Neuron (in vitro differentiated cells): ENCODE measurements around the gene JAK1.
"Not testable (repeated sequence)": the region's sequence is repeated elsewhere in the genome, so short reads cannot be mapped to it uniquely, and the experiment has no call there.

Source experiments
- H2AFZ ChIP-seq: one replicate; pipeline ENCODE4 v1.6.1; 2013; ENCODE audit warnings: low read depth, mild to moderate bottlenecking, inconsistent platforms, low read length, moderate library complexity
- H3K27me3 ChIP-seq: one replicate; pipeline ENCODE4 v1.6.1; 2013; ENCODE audit warnings: low read length; ENCODE audit not compliant: insufficient read depth
- H3K36me3 ChIP-seq: one replicate; pipeline ENCODE4 v1.6.1; 2013; ENCODE audit warnings: low read length; ENCODE audit not compliant: insufficient read depth
- H3K4me1 ChIP-seq: one replicate; pipeline ENCODE4 v1.6.1; 2013; ENCODE audit warnings: low read length; ENCODE audit not compliant: insufficient read depth
- H3K4me3 ChIP-seq: 2 replicates; pipeline ENCODE4 v1.5.1; 2013; ENCODE audit warnings: mild to moderate bottlenecking, low read length, moderate library complexity
- H3K9me3 ChIP-seq: one replicate; pipeline ENCODE4 v1.6.1; 2013; ENCODE audit warnings: low read length

The JAK1 gene

DNA sequence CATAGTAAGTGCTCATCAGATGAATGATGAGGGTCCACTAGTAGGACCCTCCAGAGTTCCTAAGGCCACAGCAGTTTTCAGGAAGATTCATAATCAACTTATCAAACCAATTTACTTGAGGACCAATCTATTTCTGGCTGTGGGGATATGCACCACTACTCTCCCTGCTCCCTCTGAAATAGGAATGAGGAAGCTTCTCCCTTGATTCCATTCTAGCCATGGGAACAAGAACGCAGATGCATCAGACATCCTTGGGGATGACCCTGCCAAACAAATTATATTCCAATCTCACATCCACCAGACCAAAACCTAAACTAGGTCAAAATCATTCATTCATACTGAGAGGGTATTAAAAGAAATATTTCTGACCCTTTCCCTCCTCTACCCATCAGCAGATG, 31.5 kb downstream of the JAK1 start:
- Histone ChIP-seq H3K27me3 (no peaks in the 10 kb centered on the region), H3K36me3 (no peaks in the 10 kb centered on the region), H3K4me1 (peaks cover 8% of the 10 kb centered on the region), H3K9me3 (no peaks in the 10 kb centered on the region), H2AFZ (no peak overlapping the region), H3K4me3 (no peak overlapping the region)

DNA sequence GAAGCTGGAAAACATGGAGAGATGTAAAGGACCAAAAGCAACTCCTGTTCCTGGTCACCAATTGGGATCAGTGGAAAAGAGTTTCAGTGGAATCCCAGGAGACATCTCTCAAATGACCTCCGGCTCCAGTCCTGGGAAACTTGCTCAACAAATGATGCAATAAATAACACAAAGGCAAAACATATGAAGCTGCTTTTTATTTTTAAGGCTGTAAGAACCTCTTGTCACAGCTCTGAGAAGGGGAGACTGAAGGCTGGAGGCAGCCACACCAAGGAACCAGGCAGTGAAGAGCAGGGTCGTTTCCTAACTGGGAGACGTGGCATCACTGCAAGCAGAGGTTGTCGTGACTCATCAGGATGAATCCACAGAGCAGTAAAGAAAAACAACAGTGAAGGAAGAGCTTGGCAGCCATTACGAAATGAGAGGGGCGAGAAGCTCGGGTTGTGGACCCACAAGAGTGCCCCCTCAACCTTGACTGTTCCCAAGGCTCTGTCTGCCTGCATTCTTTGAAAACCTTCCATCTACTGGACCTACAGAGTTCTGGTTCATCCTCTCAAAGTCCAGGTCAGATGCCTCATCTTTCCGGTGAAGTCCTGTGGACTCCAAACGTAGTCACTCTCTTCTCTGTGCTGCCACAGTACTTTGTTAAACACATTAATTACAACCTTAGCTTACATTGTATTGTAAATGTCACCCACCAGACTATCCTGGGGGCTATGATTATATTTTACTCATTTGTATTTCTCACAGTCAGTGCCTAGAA, 32.1 kb downstream of the JAK1 start:
- H3K4me3 ChIP-seq: no peak overlapping the region
- H2AFZ ChIP-seq: no peak overlapping the region
- H3K9me3 ChIP-seq: no peaks in the 10 kb centered on the region
- H3K4me1 ChIP-seq: peaks cover 8% of the 10 kb centered on the region
- no peaks in the 10 kb centered on the region for H3K36me3 ChIP-seq
- no peaks in the 10 kb centered on the region for H3K27me3 ChIP-seq

DNA sequence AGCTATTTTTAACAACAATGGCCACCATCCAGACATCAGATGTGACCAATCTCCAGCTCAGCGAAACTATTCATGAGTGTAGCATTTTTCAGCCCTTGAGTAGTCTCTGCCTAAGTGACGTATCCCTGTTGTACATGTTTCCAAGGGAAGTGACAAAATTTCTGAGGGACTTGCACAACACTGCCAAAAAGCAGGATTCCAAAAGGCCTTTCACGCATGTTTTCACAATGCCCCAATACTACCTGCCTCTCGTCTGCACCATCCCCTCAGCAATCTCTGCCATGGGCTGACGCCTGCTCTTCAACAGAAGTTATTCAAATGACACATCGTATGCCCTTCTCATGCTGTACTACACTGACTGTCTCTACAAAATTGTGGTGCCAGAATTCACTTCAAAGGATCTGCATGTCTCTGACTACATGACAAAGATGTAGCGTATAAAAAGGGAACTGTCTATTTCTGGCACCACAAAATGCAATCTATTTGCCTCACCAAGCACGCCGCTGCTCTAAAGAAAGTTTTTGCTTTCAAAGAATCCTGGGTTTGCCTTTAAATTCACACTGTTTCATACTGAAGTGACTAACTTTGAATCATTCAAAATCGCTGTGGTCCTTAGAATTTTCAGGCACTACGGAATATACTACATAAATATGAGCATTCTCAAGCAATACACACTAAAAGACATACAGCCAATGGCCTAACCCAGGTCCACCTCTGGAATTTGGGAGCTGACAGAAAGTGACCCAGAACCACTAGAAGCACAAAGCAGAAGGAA, 32.9 kb downstream of the JAK1 start:
- Histone ChIP-seq H3K4me1 (peaks cover 8% of the 10 kb centered on the region), H3K36me3 (no peaks in the 10 kb centered on the region), H3K9me3 (no peaks in the 10 kb centered on the region), H2AFZ (no peak overlapping the region), H3K27me3 (no peaks in the 10 kb centered on the region), H3K4me3 (no peak overlapping the region)

DNA sequence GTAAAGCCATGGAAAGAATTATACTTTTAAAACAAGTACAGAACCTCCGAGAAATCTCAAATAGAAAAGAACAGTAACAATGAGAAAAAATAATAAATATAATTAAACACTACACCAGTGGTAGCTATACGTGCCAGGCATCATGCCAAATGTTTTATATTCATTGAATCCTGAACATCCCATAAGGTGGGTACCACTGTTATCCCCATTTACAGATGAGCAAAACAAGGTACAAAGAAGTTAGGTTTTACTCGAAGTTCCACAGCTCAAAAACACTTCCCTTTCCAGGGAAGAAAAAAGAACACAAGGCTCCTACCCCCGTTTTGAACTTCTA, 33.4 kb downstream of the JAK1 start:
- Histone ChIP-seq H3K36me3 (no peaks in the 10 kb centered on the region), H3K27me3 (no peaks in the 10 kb centered on the region), H3K4me3 (no peak overlapping the region), H3K4me1 (peaks cover 8% of the 10 kb centered on the region), H2AFZ (no peak overlapping the region), H3K9me3 (no peaks in the 10 kb centered on the region)

DNA sequence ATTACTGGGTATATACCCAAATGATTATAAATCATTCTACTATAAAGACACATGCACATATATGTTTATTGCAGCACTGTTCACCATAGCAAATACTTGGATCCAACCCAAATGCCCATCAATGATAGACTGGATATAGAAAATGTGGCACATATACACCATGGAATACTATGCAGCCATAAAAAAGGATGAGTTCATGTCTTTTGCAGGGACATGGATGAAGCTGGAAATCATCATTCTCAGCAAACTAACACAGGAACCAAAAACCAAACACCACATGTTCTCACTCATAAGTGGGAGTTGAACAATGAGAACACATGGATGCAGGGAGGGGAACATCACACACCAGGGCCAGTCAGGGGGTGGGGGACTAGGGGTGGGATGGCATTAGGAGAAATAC, 35.7 kb downstream of the JAK1 start:
- H3K36me3 ChIP-seq, H2AFZ ChIP-seq, H3K9me3 ChIP-seq, H3K4me1 ChIP-seq, H3K4me3 ChIP-seq, H3K27me3 ChIP-seq: not testable (repeated sequence)

- Histone ChIP-seq H3K36me3 (no peaks in the 10 kb centered on the region), H3K9me3 (no peaks in the 10 kb centered on the region), H3K4me3 (no peak overlapping the region), H3K27me3 (no peaks in the 10 kb centered on the region), H3K4me1 (peaks cover 8% of the 10 kb centered on the region), H2AFZ (no peak overlapping the region)
These were observed 37.1 kb downstream of the JAK1 start for GRCh38 chr1:64929221-64929620.

DNA sequence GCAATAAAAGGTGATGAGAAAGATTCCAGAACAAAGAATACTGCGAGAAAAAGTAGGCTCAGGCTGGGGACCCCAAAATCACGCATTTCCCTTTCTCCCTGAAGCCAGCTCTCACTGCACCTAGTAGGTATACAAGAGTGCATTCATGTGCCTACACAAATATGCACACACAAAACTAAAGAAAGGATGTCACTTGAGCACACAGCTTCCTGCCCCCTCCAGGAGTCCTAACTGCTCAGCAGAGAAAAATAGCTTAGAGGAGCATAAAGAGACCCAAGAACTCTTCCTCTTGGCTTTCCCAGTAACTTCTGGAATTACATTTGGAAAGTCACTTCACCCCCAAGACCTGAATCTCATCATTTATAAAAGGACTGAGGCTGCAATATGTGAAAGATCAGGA, 38.0 kb downstream of the JAK1 start:
- no peak overlapping the region for H3K4me3 ChIP-seq
- no peaks in the 10 kb centered on the region for H3K9me3 ChIP-seq
- peaks cover 2% of the 10 kb centered on the region for H3K4me1 ChIP-seq
- H3K27me3 ChIP-seq: no peaks in the 10 kb centered on the region
- H2AFZ ChIP-seq: no peak overlapping the region
- no peaks in the 10 kb centered on the region for H3K36me3 ChIP-seq

DNA sequence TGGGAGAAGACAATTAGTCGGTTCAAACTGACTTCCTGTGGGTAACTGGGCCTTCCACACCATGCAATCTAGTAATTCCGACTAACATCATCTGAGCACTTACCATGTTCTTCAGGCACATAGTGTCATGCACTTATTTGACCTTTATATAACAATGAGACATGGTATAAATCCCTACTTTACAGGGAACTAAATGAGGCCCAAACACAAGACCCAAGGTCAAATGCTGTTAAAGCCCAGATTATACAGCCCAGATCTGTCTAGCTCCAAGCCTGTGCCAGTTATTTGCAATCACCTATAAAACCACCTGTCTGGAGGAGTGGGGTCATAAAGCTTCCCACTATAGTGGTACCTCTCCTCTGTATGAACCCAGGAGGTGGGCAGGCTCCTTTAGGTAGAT, 40.8 kb downstream of the JAK1 start:
- H3K4me1 ChIP-seq: no peaks in the 10 kb centered on the region
- no peaks in the 10 kb centered on the region for H3K27me3 ChIP-seq
- H3K36me3 ChIP-seq: no peaks in the 10 kb centered on the region

GRCh38 chr1:64923294-64923718, 43.0 kb downstream of the JAK1 start:
- no peaks in the 10 kb centered on the region for H3K9me3 ChIP-seq

More for the DNA sequence above, 40.8 kb downstream of the JAK1 start:
- Histone ChIP-seq H2AFZ (no peak overlapping the region), H3K4me3 (no peak overlapping the region), H3K9me3 (no peaks in the 10 kb centered on the region)

GRCh38 chr1:64922336-64922735, 44.0 kb downstream of the JAK1 start:
- Histone ChIP-seq H3K9me3 (no peaks in the 10 kb centered on the region), H2AFZ (no peak overlapping the region), H3K4me1 (no peaks in the 10 kb centered on the region), H3K27me3 (no peaks in the 10 kb centered on the region), H3K4me3 (no peak overlapping the region), H3K36me3 (no peaks in the 10 kb centered on the region)

More at GRCh38 chr1:64923294-64923718, 43.0 kb downstream of the JAK1 start:
- Histone ChIP-seq H3K36me3 (no peaks in the 10 kb centered on the region), H3K4me3 (no peak overlapping the region), H2AFZ (no peak overlapping the region), H3K4me1 (no peaks in the 10 kb centered on the region), H3K27me3 (no peaks in the 10 kb centered on the region)

DNA sequence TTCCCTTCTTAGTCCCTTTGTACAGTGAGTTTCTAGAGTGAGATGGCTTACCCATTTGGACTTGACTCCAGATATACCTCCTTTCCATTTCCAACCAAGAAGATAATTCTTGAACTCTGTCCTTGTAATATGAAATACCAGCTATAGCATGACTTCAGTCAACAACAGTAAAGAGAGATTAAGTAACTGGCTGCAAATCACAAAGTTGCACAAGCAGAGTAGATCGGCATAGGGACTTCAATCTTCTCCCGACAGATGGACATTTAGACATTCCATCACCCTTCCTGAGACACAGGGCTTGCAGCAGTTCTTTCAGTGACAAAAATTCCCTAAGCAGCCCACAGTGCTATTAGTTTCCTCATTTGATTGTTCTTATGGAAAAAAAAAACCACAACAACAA, 44.6 kb downstream of the JAK1 start:
- Histone ChIP-seq H3K4me1 (no peaks in the 10 kb centered on the region), H2AFZ (no peak overlapping the region), H3K4me3 (no peak overlapping the region), H3K27me3 (no peaks in the 10 kb centered on the region), H3K36me3 (no peaks in the 10 kb centered on the region), H3K9me3 (no peaks in the 10 kb centered on the region)

DNA sequence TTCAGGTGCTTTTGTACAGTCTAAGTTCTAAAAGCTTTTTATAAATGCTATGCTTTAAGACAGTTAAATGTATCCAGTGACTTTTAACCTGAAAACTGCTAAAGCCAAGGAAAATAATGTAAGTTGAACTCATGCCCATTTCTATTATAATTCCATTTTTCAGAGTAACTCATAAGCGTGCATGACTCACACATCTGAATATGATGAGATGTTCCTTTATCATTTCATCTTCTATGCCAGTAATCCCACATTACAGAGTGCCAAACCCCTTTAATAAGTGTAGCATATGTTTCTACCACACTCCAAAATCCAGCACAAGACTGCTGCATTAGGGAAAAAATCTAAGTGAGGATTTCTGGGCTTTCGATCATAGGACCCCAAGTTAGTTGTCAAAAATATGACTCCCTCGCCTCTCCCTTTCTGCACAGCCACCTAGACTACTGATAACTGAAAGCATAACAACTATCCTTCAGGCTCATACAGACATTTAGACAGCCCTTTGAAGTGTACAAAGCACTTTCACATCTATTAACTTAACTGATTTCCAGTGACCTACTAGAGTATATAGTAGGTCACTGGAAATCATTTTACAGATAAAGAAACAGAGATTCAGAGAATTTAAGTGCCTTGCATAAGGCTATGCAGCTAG, 45.3 kb downstream of the JAK1 start:
- H2AFZ ChIP-seq: no peak overlapping the region
- H3K27me3 ChIP-seq: no peaks in the 10 kb centered on the region
- no peaks in the 10 kb centered on the region for H3K36me3 ChIP-seq
- H3K4me3 ChIP-seq: no peak overlapping the region
- no peaks in the 10 kb centered on the region for H3K4me1 ChIP-seq
- H3K9me3 ChIP-seq: no peaks in the 10 kb centered on the region

GRCh38 chr1:64919120-64919519, 47.2 kb downstream of the JAK1 start:
- not testable (repeated sequence) for H3K36me3 ChIP-seq, H3K4me1 ChIP-seq, H3K9me3 ChIP-seq, H2AFZ ChIP-seq, H3K27me3 ChIP-seq, H3K4me3 ChIP-seq
